Omental fat pad (tissue), 4 donors: ENCODE data around the gene MTARC1. TPM values are rescaled to one million over a fixed set of nuclear protein-coding genes. Genes with fewer than 3 reads are reported as not detected.

Source experiments
- ATAC-seq: fragments of 150-250 bp; one replicate; pipeline ENCODE4 v1.9.1; 2016; ENCODE audit warnings: mild to moderate bottlenecking, moderate library complexity; ENCODE audit not compliant: low FRiP score
- DNase-seq: peaks from one replicate; pipeline ENCODE4 v3.0.0-alpha.2; 2019; ENCODE audit warnings: low spot score
- total RNA-seq, 4 donors: library from RNA; depleted of rRNA; stranded (reverse); fragments of >200 nt; gene quantifications; one replicate each; pipeline ENCODE4 v1.1.0, GENCODE V29; 2016
- TF ChIP-seq, protein P1 (sequence below), 3 donors: fragments of 450-650 bp; IDR thresholded peaks; one replicate each; pipeline ENCODE4 v1.5.1; 2016 to 2017; ENCODE audit warnings: antibody characterized with exemption in 3 of 3, mild to moderate bottlenecking in 3 of 3, moderate library complexity in 2 of 3

MTARC1 gene
- total RNA-seq, 4 donors from 2014 or later = 87.2 to 394 (median 192) TPM

DNA sequence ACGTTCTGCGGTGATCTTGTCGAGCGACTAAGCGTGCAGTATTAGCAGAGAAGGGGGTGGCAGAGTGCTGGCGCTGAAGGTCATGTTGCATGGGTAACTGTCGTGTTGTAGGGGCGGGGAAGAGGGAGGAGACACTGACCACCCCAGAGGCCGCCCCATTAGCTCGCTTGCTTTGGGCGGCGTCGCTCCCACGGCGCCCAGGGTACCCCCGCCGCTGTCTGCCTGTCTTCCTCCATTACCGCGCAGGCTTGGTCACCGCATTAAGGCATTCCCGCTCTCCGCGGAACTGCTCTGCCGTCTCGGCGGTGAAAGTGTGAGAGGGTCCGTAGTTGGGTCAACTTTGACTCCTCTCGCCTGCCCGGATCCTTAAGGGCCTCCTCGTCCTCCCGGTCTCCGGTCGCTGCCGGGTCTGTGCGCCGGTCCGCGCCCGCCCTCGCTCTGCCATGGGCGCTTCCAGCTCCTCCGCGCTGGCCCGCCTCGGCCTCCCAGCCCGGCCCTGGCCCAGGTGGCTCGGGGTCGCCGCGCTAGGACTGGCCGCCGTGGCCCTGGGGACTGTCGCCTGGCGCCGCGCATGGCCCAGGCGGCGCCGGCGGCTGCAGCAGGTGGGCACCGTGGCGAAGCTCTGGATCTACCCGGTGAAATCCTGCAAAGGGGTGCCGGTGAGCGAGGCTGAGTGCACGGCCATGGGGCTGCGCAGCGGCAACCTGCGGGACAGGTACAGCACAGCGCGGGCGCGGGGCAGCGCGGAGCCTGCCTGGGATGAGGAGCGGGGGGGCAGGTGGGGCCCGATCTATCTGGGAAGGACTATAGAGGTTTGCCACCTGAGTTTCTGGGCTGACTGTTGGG, 38.4 kb upstream of the MTARC1 start, which contains the start of gene MTARC2:
MTARC2 (plus strand) TSS at position 234 of the 846 bp plus-strand sequence; CDS start at position 444, 210 bp downstream.
- peak; percentile 93 for ATAC-seq
- TF ChIP-seq, protein P1, sequence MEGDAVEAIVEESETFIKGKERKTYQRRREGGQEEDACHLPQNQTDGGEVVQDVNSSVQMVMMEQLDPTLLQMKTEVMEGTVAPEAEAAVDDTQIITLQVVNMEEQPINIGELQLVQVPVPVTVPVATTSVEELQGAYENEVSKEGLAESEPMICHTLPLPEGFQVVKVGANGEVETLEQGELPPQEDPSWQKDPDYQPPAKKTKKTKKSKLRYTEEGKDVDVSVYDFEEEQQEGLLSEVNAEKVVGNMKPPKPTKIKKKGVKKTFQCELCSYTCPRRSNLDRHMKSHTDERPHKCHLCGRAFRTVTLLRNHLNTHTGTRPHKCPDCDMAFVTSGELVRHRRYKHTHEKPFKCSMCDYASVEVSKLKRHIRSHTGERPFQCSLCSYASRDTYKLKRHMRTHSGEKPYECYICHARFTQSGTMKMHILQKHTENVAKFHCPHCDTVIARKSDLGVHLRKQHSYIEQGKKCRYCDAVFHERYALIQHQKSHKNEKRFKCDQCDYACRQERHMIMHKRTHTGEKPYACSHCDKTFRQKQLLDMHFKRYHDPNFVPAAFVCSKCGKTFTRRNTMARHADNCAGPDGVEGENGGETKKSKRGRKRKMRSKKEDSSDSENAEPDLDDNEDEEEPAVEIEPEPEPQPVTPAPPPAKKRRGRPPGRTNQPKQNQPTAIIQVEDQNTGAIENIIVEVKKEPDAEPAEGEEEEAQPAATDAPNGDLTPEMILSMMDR (IDR thresholded peaks at IDR 0.05) = no peak
- peak; percentile 40 for DNase-seq

DNA sequence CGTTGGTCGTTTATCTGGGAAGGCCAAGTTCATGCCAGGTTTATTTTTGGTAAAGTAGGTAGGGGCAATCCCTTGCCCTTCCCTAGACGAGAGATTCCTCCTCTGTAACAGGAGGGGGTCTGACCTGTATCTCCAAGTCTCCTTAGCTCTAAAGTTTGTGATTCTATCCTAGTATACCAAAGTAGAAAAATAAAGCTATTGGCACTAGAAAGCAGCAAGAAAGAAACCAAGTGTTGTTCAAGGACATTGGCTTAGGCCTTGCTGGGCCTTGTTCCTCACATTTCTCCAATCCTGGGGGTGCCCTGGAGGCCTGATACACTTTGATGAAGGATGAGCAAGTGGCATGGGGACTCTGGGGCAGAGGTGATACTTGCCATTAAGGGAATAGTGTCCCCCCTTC, 37.8 kb upstream of the MTARC1 start:
- TF ChIP-seq, protein P1 (IDR thresholded peaks at IDR 0.05) = no peak
- ATAC-seq (no peak), DNase-seq (no peak)

DNA sequence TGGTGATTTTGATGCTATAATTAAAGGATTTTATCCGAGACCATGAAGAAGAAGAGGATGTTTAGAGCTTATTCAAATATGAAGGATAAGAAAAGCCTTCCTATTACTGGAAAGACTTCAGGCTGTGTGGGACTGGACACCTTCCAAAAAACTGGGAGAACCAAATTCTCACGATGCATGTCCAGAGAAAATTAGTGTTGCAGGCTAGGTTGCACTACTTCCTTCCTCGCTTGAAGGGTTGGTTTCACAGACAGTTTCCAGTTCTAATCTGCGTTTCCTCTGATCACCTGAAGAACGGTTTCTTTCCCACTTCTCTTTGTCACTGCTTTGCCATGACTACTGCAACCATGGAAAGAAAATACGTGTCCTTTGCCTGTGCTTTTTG, 36.6 kb upstream of the MTARC1 start:
- DNase-seq = no peak
- TF ChIP-seq, protein P1 (IDR thresholded peaks at IDR 0.05) = no peak
- no peak for ATAC-seq

DNA sequence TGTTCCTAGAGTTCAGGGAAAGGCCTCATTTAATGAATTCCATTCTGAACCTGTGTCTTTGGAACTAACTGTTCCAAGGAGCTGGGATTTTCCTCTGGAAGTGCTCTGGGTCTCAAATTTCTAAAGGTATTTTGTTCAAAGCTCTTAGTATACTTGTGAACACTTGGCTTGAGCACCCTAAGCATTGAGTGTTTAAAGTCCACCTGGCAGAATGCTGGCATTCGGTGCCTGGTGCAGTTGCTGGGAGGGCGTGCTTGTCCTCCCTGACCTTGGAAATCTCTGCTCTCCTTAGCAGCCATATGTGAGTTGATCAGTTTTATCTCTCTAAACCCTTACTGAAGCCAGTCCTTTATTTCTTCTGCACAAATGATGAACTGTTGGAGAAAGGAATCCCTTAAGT, 35.6 kb upstream of the MTARC1 start:
- DNase-seq (no peak), ATAC-seq (no peak)
- TF ChIP-seq, protein P1 (IDR thresholded peaks at IDR 0.05) = no peak

DNA sequence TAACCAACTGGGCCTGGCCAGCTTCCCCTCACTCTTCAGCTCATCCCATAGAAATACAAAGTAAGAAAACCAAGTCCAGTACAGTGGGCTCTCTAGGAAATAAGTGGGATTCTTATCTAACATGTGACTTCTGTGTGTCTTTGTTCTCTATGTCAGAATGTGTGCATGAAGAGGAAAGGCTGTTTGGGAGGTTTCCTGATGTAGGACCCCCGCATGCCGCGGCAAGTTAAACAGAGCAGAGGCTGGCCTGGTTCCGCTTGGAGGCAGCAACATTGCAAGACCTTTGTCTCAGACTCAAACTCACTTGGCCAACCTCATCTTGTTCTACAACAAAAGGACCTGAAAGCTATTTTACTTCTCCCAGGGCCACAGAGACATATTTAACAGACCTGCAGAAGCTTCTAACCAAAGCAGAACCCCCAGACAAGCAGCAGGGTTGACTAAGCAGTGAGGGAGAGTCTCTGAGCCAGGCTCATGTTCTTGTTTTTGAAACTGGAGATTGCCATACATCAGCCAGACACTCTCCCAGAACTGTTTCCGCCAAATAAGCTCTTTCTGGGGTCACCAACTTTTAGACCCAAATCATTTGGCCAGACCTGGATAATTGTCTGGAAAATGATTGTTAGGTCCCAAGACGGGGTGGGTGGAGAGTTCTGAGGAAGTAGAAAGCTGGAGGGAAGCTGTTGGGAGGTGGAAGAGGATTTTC, 32.3 kb upstream of the MTARC1 start:
- ATAC-seq (no peak), DNase-seq (no peak)
- TF ChIP-seq, protein P1 (IDR thresholded peaks at IDR 0.05) = no peak

DNA sequence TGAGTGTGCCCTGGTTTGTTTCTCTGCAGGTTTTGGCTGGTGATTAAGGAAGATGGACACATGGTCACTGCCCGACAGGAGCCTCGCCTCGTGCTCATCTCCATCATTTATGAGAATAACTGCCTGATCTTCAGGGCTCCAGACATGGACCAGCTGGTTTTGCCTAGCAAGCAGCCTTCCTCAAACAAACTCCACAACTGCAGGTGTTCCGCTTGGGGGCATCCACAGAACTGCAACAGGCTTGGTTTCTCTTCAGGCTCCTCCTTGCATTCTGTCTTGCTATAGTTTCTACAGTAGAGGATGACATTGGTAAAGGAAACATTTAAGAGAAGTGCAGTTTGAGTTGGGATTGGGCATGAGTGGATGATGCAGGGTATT, 31.8 kb upstream of the MTARC1 start:
- ATAC-seq (no peak), DNase-seq (no peak)
- TF ChIP-seq, protein P1 (IDR thresholded peaks at IDR 0.05) = no peak
